ENCODE measurements around the gene ATP6AP1. TPM values are rescaled to one million over a fixed set of nuclear protein-coding genes. Genes with fewer than 3 reads are reported as not detected.

The ATP6AP1 gene
- total and polyA plus RNA-seq, 2 donors (not counting 1 experiment from before 2014, with no cell fraction given), result 47.1 to 57.7 TPM

DNA sequence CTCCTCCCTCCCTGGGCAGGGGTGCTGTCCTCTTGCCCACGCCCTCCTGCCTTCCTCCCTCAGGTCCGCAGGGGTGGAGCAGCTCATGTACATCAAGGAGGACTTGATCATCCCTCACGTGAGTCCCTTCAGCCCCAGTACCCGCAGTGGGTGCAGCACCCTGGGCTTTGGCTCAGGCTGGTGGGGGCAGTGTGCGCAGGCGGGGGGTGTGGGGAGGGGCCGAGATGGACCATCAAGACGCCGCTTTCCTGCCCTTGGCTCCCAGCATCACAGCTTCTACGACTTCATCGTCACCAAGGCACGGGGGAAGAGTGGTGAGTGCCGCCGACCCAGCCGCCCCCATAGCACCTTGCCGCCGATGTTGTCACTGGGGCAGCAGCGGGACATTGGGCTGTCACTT is 21.1 kb downstream of the ATP6AP1 start:
- H3K9me3 ChIP-seq (ENCODE audit: control extremely low read depth in 1 of 3, control insufficient read depth in 2 of 3, insufficient read depth in 1 of 3, low read length in 2 of 3), result no peaks in the 10 kb centered on the region
- Mint-ChIP-seq H3K9me3 (ENCODE audit: insufficient read depth) (no peaks in the 10 kb centered on the region), H3K4me1 (no peaks in the 10 kb centered on the region), H3K4me3 (no peak overlapping the region), H3K27ac (no peak overlapping the region), H3K27me3 (no peaks in the 10 kb centered on the region)
- DNase-seq, result no peak
- H4K20me1 ChIP-seq (ENCODE audit: control insufficient read depth, insufficient read depth, low read length, poor library complexity, severe bottlenecking), result no peaks in the 10 kb centered on the region
- no peak overlapping the region for H2AFZ ChIP-seq (ENCODE audit: insufficient read depth, low read depth, low read length, poor library complexity, severe bottlenecking)
- no peaks in the 10 kb centered on the region for H3K27me3 ChIP-seq (replicated peaks in 1 of 4; ENCODE audit: control extremely low read depth in 1 of 4, control insufficient read depth in 3 of 4, insufficient read depth in 4 of 4, low read length in 3 of 4)
- WGBS (ENCODE audit: insufficient coverage), result 95% methylated on average over 4 of the region's 18 CpGs
- no peak overlapping the region for H3K4me2 ChIP-seq (replicated peaks; ENCODE audit: low read depth, low read length, poor library complexity, severe bottlenecking)
- no peak overlapping the region for H3K4me3 ChIP-seq (ENCODE audit: control extremely low read depth in 1 of 5, extremely low read depth in 1 of 5, insufficient read depth in 1 of 5, low read depth in 2 of 5, low read length in 4 of 5)
- no peak overlapping the region for H3K9ac ChIP-seq (ENCODE audit: low read length)
- CTCF ChIA-PET, result no interaction called here
- H3K4me1 ChIP-seq (ENCODE audit: control insufficient read depth in 2 of 2, insufficient read depth in 2 of 2, low read length in 2 of 2), result peaks cover 5 to 9% of the 10 kb centered on the region in 2 donors
- peaks cover 0 to 7% of the 10 kb centered on the region in 2 experiments for H3K36me3 ChIP-seq (replicated peaks in 1 of 2; ENCODE audit: control extremely low read depth in 1 of 2, control insufficient read depth in 1 of 2, extremely low read depth in 1 of 2, insufficient read depth in 2 of 2, low read length in 1 of 2)
- intact Hi-C loops (cut with micrococcal nuclease), result no loop called here
- H3K79me2 ChIP-seq (ENCODE audit: control insufficient read depth, insufficient read depth, low read length), result peaks cover 5% of the 10 kb centered on the region
- ATAC-seq (ENCODE audit: low read depth), result no peak
- POLR2A ChIA-PET, result no interaction called here
- TF ChIP-seq EZH2 (IDR thresholded peaks at IDR 0.05; ENCODE audit: borderline replicate concordance, insufficient read depth, low read depth, low read length, poor library complexity, severe bottlenecking), result no peak
- H3K27ac ChIP-seq (ENCODE audit: low read length in 2 of 2), result no peak overlapping the region

DNA sequence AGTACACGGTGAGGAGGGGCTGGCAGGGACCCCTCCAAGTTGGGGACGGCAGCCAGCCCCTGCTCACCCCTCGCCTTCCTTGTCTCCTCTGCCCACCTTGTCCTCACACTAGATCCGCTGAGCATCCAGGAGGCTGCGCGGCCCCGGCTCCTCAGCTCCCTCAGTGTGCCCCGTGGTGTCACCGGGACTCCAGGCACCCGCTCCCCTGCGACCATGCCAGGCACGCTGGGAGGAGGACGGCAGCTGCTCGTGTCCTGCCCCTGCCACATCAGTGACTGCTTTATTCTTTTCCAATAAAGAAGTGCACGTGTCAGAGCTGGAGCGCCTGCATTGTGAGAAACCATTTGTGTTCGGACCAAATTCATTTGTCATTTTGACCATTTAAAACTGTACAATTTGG is 21.8 kb downstream of the ATP6AP1 start:
- Histone ChIP-seq H2AFZ (ENCODE audit: insufficient read depth, low read depth, low read length, poor library complexity, severe bottlenecking) (no peak overlapping the region), H3K36me3 (replicated peaks in 1 of 2; ENCODE audit: control extremely low read depth in 1 of 2, control insufficient read depth in 1 of 2, extremely low read depth in 1 of 2, insufficient read depth in 2 of 2, low read length in 1 of 2) (peaks cover 0 to 6% of the 10 kb centered on the region in 2 experiments), H3K27ac (ENCODE audit: low read length in 2 of 2) (no peak overlapping the region), H3K9me3 (ENCODE audit: control extremely low read depth in 1 of 3, control insufficient read depth in 2 of 3, insufficient read depth in 1 of 3, low read length in 2 of 3) (no peaks in the 10 kb centered on the region), H4K20me1 (ENCODE audit: control insufficient read depth, insufficient read depth, low read length, poor library complexity, severe bottlenecking) (no peaks in the 10 kb centered on the region), H3K4me3 (ENCODE audit: control extremely low read depth in 1 of 5, extremely low read depth in 1 of 5, insufficient read depth in 1 of 5, low read depth in 2 of 5, low read length in 4 of 5) (no peak overlapping the region), H3K4me2 (replicated peaks; ENCODE audit: low read depth, low read length, poor library complexity, severe bottlenecking) (no peak overlapping the region), H3K79me2 (ENCODE audit: control insufficient read depth, insufficient read depth, low read length) (no peaks in the 10 kb centered on the region), H3K4me1 (ENCODE audit: control insufficient read depth in 2 of 2, insufficient read depth in 2 of 2, low read length in 2 of 2) (peaks cover 0 to 2% of the 10 kb centered on the region in 2 donors), H3K9ac (ENCODE audit: low read length) (no peak overlapping the region), H3K27me3 (replicated peaks in 1 of 4; ENCODE audit: control extremely low read depth in 1 of 4, control insufficient read depth in 3 of 4, insufficient read depth in 4 of 4, low read length in 3 of 4) (no peaks in the 10 kb centered on the region)
- no peak for TF ChIP-seq EZH2 (IDR thresholded peaks at IDR 0.05; ENCODE audit: borderline replicate concordance, insufficient read depth, low read depth, low read length, poor library complexity, severe bottlenecking)
- TF ChIP-seq, protein P1, sequence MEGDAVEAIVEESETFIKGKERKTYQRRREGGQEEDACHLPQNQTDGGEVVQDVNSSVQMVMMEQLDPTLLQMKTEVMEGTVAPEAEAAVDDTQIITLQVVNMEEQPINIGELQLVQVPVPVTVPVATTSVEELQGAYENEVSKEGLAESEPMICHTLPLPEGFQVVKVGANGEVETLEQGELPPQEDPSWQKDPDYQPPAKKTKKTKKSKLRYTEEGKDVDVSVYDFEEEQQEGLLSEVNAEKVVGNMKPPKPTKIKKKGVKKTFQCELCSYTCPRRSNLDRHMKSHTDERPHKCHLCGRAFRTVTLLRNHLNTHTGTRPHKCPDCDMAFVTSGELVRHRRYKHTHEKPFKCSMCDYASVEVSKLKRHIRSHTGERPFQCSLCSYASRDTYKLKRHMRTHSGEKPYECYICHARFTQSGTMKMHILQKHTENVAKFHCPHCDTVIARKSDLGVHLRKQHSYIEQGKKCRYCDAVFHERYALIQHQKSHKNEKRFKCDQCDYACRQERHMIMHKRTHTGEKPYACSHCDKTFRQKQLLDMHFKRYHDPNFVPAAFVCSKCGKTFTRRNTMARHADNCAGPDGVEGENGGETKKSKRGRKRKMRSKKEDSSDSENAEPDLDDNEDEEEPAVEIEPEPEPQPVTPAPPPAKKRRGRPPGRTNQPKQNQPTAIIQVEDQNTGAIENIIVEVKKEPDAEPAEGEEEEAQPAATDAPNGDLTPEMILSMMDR (IDR thresholded peaks at IDR 0.05), result no peak
- intact Hi-C loops (cut with micrococcal nuclease), result no loop called here
- Mint-ChIP-seq H3K4me3 (no peak overlapping the region), H3K4me1 (no peaks in the 10 kb centered on the region), H3K27me3 (no peaks in the 10 kb centered on the region), H3K27ac (no peak overlapping the region), H3K9me3 (ENCODE audit: insufficient read depth) (no peaks in the 10 kb centered on the region)
- ChIA-PET POLR2A (interaction anchor here (0.7 kb wide), 1 partner anchor 46 kb away, joined by 4 read pairs; no protein-coding TSS in a partner anchor), CTCF (no interaction called here)
- DNase-seq, result no peak
- 100% methylated on average over 6 of the region's 17 CpGs for WGBS (ENCODE audit: insufficient coverage)
- ATAC-seq (ENCODE audit: low read depth), result no peak
